ENCODE results near the gene DHRS1.

Gene DHRS1

DNA sequence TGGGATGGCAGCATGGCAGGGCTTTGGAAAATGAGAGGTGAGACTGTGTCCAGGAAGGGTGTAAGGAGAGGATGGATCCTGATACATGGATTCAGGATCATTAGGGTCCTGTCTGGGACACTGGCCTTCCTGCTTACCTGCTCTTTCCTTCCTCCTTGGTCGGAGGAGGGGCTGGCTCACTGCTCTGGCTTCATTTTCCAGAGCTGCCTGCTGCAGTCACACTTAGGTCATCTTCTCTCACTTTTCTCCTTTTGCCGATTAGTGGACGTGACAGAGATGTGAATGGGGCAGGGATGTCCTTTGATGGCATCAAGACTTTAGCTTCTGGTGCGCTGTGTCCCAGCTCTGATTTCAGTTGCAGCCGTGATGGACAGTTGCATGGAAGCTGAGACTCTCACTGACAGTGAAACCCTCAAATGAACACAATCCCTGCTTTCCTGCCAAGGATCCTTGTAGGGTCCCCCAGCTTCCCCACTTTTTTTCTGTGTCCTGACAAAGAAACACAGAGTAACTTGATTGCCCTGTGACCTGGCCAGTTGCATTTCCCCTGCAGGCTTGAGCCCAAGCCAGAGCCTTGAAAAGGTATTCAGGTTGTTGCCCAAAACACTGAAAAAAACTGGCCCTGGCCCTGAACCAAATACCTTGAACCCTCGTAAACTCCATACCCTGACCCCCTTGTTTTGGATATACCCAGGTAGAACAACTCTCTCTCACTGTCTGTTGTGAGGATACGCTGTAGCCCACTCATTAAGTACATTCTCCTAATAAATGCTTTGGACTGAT lies 9.0 kb upstream of the DHRS1 start:
- no peak for DNase-seq

DNA sequence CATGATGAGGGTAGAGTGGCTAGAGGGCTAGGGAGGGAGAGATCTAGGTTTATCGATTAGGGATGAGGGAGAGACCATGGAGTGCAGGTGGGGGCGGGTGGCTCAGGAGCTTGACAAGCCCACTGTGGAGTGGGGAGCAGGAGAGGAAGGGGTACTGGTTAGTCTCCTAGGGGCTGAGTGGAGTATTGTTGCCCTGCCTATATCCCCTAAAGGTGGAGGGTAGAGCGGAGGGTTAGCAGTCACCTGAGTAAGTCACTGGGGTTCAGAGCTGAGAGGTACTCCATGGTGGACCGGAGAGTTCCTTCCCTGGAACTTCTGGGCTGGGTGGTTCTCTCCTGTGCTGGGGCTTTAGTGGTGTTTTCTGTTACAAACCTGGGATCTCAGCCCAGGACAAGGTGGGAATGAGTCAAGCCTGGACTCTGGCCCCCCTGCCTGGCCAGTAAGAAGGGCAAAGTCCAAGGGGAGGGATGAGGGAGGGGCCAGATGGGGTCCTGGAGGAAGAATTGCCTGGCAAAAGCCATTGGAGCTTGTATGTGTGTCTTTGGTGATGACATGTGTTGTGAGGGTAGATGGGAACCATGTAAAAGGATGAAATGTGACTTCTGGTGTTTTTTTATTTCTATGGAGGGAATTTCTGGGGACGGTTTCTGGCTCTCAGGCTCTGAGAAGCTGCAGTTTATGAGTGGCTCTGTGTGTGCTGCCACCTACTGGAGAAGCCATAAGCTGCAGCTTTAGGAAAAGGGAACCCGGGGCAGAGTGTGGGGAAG lies 8.2 kb upstream of the DHRS1 start, which contains the start of gene CIDEB:
Gene CIDEB, minus strand, starts transcription at position 403 of the 767 bp plus-strand sequence. Its CDS starts 119 bp downstream, at position 284.
- DNase-seq, result peak; percentile 2

DNA sequence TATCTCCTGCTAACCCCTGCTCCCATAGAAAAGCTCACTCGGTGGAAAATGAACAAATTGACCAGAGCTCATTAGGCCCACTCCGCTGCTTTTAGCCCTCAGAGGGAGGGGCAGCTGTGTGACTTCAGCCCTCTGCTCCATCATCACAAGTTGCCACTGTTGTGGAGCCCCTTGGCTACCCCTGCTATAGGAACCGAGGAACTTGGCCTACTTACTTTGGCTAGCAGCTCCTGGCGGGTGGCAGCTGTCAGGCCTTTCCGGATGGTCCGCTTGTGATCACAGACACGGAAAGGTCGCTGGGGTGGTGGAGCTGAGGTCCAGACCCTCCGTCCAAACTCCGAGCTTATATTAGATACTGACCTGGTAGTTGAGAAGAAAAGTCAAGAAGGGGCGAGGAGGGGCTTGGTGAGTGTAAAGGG lies 7.6 kb upstream of the DHRS1 start:
- DNase-seq, result no peak

DNA sequence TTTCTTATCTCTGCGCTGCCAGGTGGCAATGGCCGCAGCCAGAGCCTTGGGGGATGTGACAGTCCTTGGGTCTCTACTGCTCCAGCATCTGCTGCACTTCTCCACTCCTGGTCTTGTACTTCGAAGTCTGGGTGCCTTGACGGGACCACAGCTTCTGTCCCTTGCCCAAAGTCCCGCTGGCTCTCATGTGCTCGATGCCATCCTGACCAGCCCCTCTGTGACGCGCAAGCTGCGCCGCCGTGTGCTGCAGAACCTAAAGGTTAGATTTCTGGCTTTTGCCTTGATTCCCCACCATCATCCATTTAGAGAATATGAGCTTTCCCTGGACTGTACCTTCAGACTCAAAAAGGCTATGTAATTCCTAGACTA lies 4.4 kb upstream of the DHRS1 start:
- no peak for DNase-seq

DNA sequence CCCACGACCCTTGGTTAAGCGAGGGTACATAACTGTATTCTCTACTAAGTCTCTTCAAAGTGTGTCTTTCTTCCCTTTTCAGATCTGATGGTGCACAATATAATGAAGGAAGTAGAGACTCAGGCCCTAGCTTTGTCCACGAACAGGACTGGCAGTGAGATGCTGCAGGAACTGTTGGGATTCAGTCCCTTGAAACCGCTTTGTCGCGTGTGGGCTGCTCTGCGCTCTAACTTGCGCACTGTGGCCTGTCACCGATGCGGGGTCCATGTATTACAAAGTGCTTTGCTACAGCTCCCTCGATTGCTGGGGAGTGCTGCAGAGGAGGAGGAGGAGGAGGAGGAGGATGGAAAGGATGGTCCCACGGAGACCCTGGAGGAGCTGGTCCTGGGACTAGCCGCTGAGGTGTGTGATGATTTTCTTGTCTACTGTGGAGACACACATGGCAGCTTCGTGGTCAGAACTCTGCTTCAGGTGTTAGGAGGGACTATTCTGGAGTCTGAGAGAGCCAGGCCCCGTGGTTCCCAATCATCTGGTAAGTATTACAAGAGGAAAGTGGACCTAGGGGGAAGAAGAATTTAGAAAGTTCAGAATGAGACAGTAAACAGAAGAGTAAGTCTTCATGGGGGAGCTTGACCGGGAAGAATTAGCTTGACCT lies 873 bp upstream of the DHRS1 start:
- DNase-seq, result no peak

DNA sequence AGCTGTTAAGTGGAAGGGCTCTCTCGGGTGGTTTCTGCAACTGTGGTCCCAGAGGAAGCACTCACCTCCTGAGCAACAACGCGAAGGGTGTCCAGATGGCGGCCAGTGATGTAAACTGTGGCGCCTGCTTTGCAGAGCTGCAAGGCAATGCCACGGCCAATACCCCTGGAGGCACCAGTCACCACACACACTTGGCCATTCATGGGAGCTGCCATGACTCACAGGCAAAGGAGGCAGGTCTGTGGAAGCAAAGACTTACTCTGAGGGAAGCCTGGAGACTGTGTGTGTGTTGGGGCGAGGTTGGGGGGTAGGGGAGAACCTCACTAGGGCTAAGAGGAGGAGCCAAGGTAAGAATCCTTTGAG lies 707 bp downstream of the DHRS1 start:
- DNase-seq, result no peak

DNA sequence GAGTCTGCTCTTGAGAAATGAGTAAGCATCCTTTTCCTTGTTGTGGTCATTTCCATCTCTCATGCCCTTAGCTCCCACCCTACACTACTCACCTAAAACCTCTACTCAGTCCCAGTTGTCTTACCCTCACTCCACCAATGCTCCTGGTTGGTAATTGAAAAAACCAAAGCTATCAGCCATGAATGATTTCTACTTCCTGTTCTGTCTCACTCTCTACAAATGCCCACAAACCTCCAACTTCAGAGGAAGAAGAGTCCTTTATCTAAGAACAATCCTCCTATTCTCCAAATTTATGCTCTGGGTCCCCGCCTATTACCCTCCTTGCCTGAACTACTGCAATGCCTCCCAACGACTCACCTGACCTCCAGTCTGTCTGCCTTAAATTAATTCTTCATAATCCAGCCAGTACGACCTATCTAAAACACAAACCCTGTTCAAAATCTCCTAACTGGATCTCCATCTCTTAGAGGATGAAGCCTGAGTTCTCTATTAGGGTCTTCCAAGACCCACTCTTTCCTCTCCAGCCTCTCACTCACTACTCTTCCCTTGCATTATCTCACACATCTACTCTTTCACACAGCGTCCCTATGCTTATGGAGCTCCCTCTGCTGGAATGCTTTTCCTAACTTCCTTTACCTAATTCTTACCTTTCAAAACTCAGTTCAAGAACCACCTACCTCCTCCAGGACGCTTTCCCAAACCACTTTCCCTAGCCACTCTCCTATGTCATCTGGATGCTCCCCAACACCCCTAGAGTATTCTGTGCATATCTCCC lies 2.2 kb downstream of the DHRS1 start:
- no peak for DNase-seq

DNA sequence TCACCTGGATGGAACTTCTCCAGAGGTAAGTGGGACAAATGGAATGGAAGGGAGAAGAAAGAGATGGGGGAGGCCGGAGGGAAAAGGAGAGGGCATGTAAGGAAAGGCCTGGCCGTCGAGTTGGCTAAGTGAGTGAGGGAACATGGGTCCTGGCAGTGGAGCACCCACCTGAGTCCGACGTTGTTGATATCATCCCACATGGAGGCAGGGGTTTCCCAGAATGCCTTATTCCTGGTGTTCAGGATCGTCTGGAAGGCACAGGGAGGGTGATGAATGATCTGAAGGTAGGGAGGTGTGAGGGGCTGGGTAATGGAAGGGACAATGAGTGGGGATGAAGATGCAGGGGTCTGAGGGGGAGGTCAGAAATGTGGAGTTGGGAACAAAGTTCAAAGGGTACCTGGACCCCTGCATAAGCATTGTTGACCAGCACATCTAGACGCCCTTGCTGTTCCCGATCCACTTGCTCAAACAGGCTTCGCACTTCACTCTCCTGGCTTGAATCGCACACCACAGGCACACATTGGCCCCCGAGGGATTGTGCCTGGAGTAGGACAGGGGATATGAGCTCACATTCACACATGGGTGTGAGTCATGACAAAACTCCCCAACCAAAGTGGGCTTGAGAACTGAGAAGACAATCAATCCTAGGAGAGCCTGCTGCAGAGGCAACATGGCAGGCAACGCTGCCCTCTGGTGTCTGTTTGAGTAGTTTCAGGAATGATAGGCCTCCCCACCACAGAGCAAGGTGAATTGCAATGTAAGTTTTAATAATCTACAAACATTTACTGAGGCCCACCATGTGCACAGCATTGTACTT lies 3.0 kb downstream of the DHRS1 start:
- DNase-seq, result peak; percentile 12

DNA sequence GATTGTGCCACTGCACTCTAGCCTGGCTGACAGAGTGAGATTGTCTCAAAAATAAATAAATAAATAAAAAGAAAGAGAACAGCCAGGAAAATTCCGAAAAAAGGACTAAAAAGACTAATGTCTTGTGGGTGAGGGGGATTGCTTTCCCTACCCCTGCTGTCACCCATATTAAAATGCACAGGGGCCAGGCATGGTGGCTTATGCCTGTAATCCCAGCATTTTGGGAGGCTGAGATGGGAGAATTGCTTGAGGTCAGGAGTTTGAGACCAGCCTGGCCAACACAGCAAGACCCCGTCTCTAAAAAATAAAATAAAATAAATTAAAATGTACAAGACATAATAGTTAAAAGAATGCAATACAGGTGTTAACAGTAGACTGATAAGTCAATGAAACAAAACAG lies 6.1 kb downstream of the DHRS1 start:
- DNase-seq, result no peak

DNA sequence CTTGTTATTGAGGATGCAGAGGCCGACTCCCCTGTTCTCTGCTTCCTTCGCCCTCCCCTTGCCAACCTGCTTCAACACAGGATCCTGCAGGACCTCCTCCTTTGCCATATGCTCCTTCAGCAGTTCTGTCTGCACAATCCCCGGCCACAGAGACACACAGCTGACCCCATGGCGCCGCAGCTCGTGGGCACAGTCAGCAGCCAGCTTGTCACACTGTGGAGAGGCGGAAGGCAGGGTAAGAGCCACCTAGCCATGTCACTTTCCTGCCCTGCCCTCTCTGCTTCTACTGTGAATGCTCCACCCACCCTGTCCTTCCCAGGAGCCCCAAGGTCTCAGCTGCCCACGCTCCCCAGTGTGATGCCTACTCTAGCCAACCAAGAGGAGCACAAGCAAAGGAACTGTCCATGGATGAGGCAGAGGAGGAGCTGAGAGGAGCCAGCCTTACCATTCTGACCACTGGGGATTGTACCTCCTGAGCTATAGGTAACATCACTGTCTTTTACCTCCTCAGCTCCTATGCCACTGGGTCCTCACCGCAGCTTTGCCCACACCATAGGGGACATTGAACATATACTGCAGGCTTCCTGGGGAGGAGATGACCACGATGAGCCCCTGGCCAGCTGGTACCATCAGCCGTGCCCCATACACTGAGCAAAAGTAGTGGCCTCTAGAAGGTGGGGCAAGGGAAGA lies 7.3 kb downstream of the DHRS1 start:
- no peak for DNase-seq

DNA sequence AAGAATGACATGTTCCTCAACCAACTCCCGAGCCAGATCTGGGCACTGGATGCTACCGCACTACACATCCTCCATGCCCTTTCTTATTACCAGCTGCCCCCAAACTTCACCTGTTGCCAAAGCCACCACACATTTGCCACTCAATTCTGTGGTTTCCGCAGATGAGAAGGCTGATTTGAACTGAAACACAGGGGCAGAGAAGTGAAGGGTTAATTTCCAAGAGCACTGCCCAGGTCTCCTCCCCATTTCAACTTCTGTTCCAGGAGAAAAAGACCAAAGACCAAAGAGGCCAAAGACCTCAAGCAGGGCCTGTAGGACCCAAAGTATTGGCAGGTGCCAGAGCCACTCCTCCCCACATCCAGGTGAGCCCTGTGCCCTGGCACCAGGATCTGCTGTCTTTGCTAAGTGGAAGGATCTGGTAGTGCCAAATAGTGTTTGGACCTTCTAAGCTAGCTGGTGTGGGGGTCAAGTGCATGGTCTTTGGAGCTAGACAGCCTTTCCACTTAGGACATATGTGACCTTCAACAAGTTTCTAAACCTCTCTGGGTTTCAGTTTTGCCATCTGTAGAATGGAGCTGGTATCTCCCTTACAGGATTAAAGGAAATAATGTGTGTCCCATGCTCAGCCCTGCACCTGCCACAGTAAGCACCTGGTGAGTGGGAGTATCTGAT lies 8.0 kb downstream of the DHRS1 start:
- no peak for DNase-seq

DNA sequence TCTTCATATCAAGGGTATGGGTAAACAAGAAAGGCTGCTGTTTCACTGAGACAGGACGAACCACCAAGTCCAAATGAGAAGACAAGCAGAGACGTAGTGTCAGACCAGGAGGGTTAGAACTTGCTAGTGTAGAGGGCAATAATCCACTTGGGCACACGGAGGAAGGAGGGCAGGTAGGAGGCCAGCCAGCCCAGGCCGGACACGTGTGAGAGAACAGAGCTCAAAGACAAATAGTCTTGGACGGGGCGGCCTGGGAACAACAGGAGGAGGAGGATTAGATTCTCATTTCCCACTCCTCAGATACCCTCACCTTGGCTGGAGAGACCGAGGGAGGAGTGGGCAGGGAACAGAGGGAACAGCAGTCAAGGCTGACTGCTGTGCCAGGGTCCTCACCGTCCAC lies 8.8 kb downstream of the DHRS1 start:
- no peak for DNase-seq

DNA sequence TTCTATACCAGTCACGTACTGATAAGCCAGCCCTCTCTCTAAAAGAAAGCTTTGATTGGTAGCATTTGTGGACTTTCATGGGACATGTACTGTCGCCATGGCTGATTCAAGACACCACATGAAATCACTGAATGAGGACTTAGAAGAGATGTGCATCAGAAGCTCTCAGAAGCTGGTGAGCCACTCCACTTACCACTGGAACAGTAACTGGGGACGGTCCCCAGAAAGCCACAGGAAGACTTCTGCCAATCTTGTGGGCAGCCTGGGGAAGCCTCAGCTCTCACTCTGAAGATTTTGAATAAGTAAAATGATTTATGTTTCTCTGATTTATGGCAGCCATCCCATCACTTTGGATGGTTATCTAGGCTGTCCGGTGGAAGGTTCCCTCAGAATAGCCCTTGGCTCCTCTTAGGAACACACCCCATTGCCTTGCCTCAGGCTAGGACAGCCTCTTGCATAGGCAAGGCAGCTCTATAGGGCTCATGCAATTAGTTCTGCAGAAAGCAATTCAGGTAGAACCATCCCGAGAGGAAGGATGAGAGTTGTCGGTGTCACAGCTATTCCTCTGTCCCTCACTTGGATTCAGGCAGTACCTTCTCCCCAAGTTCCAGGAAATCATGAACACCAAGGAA lies 9.8 kb downstream of the DHRS1 start:
- DNase-seq, result no peak

DNA sequence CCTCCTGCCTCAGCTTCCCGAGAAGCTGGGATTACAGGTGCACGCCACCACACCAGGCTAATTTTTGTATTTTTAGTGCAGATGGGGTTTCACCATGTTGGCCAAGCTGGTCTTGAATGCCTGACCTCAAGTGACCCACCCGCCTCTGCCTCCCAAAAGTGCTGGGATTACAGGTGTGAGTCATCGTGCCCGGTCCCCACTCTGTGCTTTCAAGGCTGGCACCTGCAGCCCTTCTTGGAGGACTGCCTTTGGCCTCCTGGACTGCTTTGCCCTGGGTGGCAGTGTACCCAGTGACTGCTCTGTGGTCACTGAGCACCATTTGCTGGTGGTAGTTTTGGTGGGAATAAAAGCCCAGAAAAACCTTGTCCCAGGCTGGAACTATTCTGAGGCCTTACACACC lies 12.6 kb downstream of the DHRS1 start:
- DNase-seq, result no peak

DNA sequence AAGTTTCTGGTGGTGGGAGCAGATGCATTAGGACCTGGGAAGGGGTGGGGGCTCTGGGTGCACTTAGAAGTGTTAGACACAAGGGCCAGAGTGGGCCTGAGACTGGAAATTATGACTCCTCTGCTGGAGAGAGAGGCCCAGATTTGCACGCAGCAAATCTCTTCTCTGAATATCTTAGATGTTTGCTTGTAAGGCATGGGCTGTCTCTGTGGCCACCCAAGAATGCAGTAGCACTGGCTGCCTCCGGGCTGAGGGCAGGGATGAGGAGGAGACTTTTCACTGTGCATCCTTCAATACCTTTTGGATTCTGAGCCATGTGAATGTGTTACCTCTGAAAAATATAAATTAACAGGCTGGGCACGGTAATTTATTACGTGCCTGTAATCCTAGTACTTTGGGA lies 14.2 kb downstream of the DHRS1 start:
- DNase-seq, result no peak

DNA sequence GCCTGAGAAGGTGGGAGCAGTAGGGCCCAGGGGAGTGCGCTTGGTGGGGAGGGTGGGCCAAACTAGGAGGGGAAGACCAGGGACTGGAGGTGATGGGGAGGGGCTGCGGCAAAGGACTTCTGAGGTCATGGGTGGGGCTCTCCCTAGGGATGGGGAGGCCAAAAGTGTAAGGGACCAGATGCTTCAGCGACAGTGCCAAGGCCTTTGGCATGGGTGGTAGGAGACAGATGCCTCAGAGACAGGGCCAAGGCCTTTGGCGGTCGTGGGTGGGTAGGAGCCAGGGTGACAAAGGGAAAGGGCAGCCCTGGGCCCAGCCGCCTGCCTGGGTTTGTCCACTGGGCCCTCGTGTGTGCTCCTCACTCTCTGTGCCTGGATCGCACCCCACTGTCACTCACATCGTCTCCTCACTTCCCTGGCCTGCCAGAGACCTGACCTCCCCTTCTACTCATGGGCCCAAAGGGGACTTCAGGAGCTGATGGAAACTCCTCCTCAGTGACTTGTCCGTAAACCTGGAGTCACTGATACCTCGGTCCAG lies 15.0 kb downstream of the DHRS1 start:
- DNase-seq, result no peak

DNA sequence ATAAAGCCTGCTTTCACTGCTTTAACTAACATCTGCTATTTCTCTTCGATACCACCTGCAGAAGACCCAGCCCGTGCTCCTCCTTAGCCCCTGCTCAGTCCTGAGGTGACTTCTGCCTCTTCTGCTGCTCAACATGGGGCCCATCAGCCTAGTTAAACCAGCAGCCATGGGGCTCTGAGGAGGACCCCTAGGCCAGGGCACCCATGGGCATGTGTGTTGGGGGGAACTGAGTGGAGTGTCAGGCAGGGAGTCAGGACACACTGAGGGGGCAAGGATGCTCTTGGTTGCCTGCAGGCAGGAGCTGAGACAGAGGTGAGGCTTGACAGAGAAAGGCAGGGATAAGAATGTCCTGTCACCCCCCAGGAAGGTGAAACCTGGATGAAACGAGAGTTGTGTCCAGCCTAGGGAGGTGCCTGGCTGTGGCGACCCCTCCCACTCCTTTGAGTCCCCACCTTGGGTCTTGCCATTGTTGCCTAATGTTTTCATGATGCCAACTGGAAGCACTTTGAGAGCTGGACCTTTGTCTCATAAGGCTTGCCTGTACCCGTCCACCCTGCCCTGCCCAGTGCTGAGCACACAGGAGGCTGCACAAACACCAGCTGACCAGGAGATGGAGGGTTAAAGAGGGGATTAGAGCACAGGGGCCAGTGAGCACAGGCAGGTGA lies 15.7 kb downstream of the DHRS1 start:
- DNase-seq, result no peak

DNA sequence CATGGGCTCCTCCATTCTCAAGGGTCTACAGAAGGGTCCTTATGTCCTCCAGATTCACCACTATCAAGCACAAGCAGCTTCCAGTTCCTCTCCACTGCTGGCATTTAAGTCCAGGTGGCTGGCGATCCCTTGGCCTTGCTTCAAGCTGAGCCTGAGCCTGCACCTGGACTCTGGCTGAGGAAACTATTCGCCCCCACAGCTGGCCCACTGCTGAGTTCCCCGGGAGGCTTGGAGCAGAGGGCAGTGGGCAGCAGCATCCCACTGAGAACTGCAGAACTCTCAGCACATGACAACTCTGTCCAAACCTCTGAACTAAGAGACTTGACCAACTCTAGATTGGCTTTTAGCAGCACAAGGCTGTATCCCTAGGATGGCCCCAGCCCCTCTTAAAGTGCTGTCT lies 16.8 kb downstream of the DHRS1 start:
- no peak for DNase-seq

DNA sequence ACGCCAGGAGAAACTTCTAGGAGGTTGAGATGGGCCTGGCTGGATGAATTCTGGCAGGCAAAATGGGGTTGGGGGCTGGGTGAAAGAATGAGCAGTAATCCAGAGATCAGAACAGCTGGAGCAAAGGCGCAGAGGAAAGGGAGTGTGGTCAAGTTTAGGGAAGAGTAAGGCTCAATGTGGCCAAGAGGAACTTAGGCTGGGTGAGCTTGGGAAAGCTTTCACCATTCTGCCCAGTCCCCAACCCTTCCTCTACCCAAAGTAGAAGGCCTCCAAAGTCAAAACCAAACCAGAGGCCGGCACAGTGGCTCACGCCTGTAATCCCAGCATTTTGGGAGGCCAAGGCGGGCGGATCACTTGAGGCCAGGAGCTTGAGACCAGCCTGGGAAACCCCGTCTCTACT lies 17.9 kb downstream of the DHRS1 start:
- DNase-seq, result no peak
